Measurements from ENCODE around the gene TLX2. TPM values are rescaled to one million over a fixed set of nuclear protein-coding genes. Genes with fewer than 3 reads are reported as not detected.

The TLX2 gene
- total RNA-seq, 2 donors from 2014 or later: not detected

DNA sequence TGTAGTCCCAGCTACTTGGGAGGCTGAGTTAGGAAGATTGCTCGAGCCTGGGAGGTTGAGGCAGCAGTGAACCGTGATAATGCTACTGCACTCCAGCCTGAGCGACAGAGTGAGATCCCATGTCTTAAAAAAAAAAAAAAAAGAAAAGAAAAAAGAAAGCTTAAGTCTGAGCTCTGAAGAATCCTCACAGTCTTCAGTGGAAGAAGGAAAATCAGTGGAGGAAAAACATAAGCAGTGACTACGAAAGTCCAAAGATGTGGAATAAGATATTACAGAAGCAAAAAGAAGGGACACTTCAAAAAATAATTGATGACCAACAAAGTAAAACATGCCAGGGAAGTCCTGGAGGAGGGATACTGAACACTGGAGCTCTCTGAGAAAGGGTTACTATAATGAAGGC, 4.0 kb upstream of the TLX2 start:
- no peaks in the 10 kb centered on the region for H3K9me3 ChIP-seq
- peaks cover 0 to 45% of the 10 kb centered on the region in 2 donors for H3K4me1 ChIP-seq
- H3K4me3 ChIP-seq: no peak overlapping the region
- peaks cover 26 to 34% of the 10 kb centered on the region in 2 donors for H3K27me3 ChIP-seq
- peaks cover 7% of the 10 kb centered on the region for H3K36me3 ChIP-seq
- no peak for DNase-seq (ENCODE audit: low spot score)
- TF ChIP-seq, protein P1, sequence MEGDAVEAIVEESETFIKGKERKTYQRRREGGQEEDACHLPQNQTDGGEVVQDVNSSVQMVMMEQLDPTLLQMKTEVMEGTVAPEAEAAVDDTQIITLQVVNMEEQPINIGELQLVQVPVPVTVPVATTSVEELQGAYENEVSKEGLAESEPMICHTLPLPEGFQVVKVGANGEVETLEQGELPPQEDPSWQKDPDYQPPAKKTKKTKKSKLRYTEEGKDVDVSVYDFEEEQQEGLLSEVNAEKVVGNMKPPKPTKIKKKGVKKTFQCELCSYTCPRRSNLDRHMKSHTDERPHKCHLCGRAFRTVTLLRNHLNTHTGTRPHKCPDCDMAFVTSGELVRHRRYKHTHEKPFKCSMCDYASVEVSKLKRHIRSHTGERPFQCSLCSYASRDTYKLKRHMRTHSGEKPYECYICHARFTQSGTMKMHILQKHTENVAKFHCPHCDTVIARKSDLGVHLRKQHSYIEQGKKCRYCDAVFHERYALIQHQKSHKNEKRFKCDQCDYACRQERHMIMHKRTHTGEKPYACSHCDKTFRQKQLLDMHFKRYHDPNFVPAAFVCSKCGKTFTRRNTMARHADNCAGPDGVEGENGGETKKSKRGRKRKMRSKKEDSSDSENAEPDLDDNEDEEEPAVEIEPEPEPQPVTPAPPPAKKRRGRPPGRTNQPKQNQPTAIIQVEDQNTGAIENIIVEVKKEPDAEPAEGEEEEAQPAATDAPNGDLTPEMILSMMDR (IDR thresholded peaks at IDR 0.05): no peak
- no peak overlapping the region for H3K27ac ChIP-seq

DNA sequence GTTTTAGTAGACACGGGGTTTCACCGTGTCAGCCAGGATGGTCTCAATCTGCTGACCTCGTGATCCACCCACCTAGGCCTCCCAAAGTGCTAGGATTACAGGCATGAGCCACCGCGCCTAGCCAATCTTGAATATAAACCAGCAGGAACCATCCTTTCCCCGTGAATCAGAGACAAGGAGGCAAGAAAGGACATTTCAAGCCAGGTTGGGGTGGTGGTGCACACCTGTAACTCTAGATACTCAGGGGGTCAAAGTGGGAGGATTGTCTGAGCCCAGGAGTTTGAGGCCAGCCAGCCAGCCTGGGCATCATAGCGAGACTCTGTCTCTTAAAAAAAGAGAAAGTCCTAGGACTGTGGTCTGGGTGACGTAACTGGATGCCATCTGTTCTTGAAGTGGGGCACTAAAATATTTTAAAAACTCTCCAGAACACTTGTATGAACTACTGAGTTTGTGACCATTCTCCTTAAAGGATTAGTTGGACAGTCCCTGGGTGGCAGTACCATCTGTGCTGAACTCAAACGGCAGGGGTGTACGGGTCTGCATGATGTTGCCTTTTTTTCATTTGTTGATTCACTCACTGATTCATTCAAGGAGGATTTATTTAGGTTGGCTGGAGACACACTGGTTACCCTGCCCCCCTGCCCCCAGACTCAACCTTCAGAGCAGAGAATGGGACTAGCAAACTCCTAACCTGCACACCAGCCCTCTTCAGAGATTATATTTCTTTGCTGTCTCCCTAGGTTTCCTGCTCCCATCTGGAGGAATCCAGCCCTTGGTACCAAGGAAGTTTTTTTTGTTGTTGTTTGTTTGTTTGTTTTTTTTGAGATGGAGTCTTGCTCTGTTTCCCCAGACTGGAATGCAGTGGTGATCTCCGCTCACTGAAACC, 2.9 kb upstream of the TLX2 start:
- TF ChIP-seq, protein P1 (IDR thresholded peaks at IDR 0.05): no peak
- Histone ChIP-seq H3K27me3 (peaks cover 30 to 45% of the 10 kb centered on the region in 2 donors), H3K4me3 (no peak overlapping the region)

DNA sequence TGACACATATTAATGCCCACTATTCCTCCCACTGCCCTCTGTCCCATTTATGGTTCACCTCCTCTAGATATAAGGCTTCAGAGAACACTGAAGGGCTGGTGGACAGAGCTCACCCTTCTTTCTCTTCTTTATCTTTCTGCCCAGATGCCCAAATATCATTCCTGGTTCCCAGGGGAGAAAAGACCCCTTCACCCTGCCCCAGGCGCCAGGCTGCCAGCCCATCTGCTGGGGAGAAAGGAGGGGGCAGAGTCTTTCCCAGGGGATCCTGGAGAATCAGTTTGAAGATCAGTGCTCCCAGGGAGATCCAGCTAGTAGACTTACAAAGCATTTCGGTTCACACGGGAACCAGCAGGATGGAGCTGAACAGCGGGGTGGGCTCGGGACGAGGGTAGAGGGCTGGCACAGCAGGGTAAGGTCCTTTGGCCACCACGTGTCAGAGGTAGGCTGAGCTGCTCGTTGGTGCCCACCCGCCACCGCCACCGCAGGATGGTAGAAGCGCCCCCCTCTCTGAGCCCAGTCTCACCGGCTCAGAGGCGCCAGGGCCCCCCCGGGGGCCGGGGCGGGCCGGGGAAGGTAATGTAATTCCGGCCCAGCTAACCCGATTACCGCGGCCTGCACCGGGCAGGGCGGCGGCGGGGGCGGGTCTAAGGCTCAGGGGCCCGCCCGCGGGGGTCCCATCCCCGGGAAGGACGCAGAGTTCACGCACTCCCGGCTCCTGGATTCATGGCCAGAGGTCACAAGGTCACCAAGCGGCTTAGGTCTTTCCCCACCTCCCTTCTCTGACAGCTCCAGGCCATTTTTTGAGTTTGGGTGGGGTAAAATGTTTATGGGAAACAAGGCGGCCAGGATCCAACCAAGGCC, 1.3 kb upstream of the TLX2 start:
- peaks cover 0 to 37% of the 10 kb centered on the region in 2 donors for H3K4me1 ChIP-seq
- no peak overlapping the region for H3K4me3 ChIP-seq
- H3K27ac ChIP-seq: no peak overlapping the region
- TF ChIP-seq, protein P1 (IDR thresholded peaks at IDR 0.05): no peak
- no peaks in the 10 kb centered on the region for H3K36me3 ChIP-seq
- peaks cover 38 to 61% of the 10 kb centered on the region in 2 donors for H3K27me3 ChIP-seq
- no peak for DNase-seq (ENCODE audit: low spot score)
- H3K9me3 ChIP-seq: no peaks in the 10 kb centered on the region

More for the DNA sequence above, 2.9 kb upstream of the TLX2 start:
- no peaks in the 10 kb centered on the region for H3K36me3 ChIP-seq
- H3K27ac ChIP-seq: no peak overlapping the region
- DNase-seq (ENCODE audit: low spot score): no peak
- H3K4me1 ChIP-seq: peaks cover 0 to 45% of the 10 kb centered on the region in 2 donors
- no peaks in the 10 kb centered on the region for H3K9me3 ChIP-seq

DNA sequence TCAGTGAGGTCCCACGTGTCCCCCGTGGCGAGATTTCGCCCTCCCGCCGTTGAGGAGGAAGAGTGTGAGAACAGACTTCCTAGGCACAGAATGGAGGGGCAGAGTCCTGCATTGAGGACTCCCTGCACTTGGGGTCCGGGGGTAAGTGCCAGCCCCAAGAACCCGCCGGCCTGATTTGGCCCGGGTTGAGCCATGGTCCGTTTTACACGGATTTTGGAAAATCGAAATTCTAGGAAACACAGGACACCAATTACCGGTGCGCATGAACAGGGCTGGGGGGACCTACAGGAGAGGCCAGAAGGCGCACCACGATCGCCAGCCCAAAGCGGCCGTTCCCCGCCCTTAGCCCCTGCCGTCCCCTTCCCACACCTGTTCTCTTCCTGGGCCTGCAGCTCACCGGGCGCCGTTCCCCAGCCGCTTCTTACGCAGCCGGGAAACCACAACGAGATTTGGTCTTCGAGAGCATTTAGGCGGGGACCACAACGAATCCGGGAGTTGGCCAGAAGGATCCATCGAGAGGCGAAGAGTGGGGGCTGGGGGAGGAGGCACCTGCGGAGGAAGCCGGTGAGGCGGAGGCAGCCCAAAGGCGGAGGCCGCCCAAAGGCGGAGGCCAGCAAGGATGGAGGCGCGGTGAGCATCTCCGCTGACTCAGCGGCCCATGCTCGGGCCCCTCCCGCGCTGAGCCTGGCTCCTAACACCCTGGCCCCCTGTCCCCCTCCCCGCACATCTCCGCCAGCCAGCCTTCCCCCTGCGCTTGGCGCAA, 464 bp upstream of the TLX2 start:
- Histone ChIP-seq H3K4me1 (peaks cover 0 to 31% of the 10 kb centered on the region in 2 donors), H3K27ac (no peak overlapping the region), H3K9me3 (no peaks in the 10 kb centered on the region), H3K36me3 (no peaks in the 10 kb centered on the region), H3K27me3 (peaks cover 38 to 64% of the 10 kb centered on the region in 2 donors), H3K4me3 (peak overlapping the region in 1 of 2 donors; percentile 24)
- TF ChIP-seq, protein P1 (IDR thresholded peaks at IDR 0.05): no peak
- no peak for DNase-seq (ENCODE audit: low spot score)

DNA sequence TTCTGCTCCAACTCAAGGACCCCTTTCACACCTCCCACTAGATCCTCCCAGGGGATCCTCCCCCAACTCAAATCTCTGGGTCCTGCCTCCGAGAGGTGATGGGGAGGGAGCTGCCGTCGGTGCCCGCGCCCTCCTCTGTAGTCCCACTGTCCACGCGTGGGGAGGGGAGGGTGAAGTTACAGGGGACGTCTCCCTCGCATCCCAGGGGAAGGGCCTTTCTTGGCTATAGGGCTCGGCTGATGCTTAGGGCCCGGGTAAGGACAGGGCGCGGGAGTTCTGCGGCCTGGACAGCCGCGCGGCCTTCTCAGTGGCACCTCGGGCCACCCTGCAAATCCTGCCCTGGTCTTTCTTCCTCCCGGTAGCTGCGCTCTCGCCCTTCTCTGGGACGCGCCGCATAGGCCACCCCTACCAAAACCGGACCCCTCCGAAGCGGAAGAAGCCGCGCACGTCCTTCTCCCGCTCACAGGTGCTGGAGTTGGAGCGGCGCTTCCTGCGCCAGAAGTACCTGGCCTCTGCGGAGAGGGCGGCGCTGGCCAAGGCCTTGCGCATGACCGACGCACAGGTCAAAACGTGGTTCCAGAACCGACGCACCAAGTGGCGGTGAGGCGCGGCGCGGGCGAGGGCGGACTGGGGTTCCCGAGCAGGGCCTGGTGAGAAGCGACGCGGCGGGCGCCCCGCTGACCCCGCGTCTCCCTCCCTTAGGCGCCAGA, 1.2 kb downstream of the TLX2 start:
- TF ChIP-seq, protein P1 (IDR thresholded peaks at IDR 0.05): no peak
- no peaks in the 10 kb centered on the region for H3K36me3 ChIP-seq
- peaks cover 42 to 64% of the 10 kb centered on the region in 2 donors for H3K27me3 ChIP-seq
- H3K4me1 ChIP-seq: peaks cover 0 to 31% of the 10 kb centered on the region in 2 donors
- H3K4me3 ChIP-seq: peak overlapping the region in 1 of 2 donors; percentile 44
- H3K27ac ChIP-seq: no peak overlapping the region
- no peak for DNase-seq (ENCODE audit: low spot score)
- no peaks in the 10 kb centered on the region for H3K9me3 ChIP-seq
